IPS DF 19.7 (cell line): Measurements from ENCODE around the gene PNMA6F.

ENCODE experiments used
- DNase-seq: peaks from one replicate; pipeline ENCODE4 v3.0.0-alpha.2; 2013; ENCODE audit warnings: low read depth, low spot score

PNMA6F gene

GRCh38 chrX:153321381-153322124 is at the start of gene PNMA6F:
TSS of gene PNMA6F (minus strand) at chrX:153321767. CDS start at chrX:153320674, 1,093 bp downstream.
- no peak for DNase-seq

- no peak for DNase-seq
Observed at GRCh38 chrX:153371256-153371655, 49.7 kb upstream of the PNMA6F start.

GRCh38 chrX:153370293-153371055 is 48.9 kb upstream of the PNMA6F start:
- DNase-seq, result no peak

GRCh38 chrX:153366878-153367538 is 45.4 kb upstream of the PNMA6F start:
- no peak for DNase-seq

- no peak for DNase-seq
Observed at GRCh38 chrX:153366119-153366518, 44.6 kb upstream of the PNMA6F start.

- no peak for DNase-seq
Observed at GRCh38 chrX:153365670-153366069, 44.1 kb upstream of the PNMA6F start.

GRCh38 chrX:153361781-153362397 is 40.3 kb upstream of the PNMA6F start:
- DNase-seq, result no peak

GRCh38 chrX:153357877-153358276 is 36.3 kb upstream of the PNMA6F start:
- DNase-seq, result no peak

- no peak for DNase-seq
Observed at GRCh38 chrX:153353416-153353815, 31.8 kb upstream of the PNMA6F start.

GRCh38 chrX:153352858-153353257 is 31.3 kb upstream of the PNMA6F start:
- DNase-seq, result no peak

GRCh38 chrX:153351981-153352380 is 30.4 kb upstream of the PNMA6F start:
- no peak for DNase-seq

- DNase-seq, result no peak
Observed at GRCh38 chrX:153349952-153350351, 28.4 kb upstream of the PNMA6F start.

- DNase-seq, result no peak
Observed at GRCh38 chrX:153348421-153348820, 26.9 kb upstream of the PNMA6F start.

GRCh38 chrX:153347530-153347929 is 26.0 kb upstream of the PNMA6F start:
- no peak for DNase-seq

- DNase-seq, result no peak
Observed at GRCh38 chrX:153343674-153344073, 22.1 kb upstream of the PNMA6F start.

- DNase-seq, result no peak
Observed at GRCh38 chrX:153342762-153343558, 21.4 kb upstream of the PNMA6F start.

GRCh38 chrX:153340111-153340510 is 18.5 kb upstream of the PNMA6F start:
- no peak for DNase-seq

GRCh38 chrX:153339662-153340061 is 18.1 kb upstream of the PNMA6F start:
- no peak for DNase-seq

GRCh38 chrX:153338836-153339235 is 17.3 kb upstream of the PNMA6F start:
- DNase-seq, result no peak

- no peak for DNase-seq
Observed at GRCh38 chrX:153336988-153337387, 15.4 kb upstream of the PNMA6F start.
